ENCODE results near the gene FRMD5.

- TF ChIP-seq CTCF (optimal IDR thresholded peaks at IDR 0.05 in 1 of 3, IDR thresholded peaks at IDR 0.05 in 1 of 3, conservative IDR thresholded peaks at IDR 0.05 in 1 of 3; ENCODE audit: extremely low read depth in 1 of 3, insufficient read depth in 2 of 3, low read length in 3 of 3) (no peak), EZH2 (IDR thresholded peaks at IDR 0.05; ENCODE audit: low read length) (no peak)
Measured at GRCh38 chr15:44024155-44024554, 170.9 kb downstream of the FRMD5 start.

Data from keratinocyte (primary cell).